Endodermal cell (in vitro differentiated cells): ENCODE measurements around the gene RFTN1. TPM values are rescaled to one million over a fixed set of nuclear protein-coding genes. Genes with fewer than 3 reads are reported as not detected.

Experiments used
- DNase-seq: peaks from one replicate; pipeline ENCODE4 v3.0.0-alpha.2; 2017
- H3K27ac ChIP-seq: 2 replicates; pipeline ENCODE4 v1.5.1; 2013; ENCODE audit warnings: mild to moderate bottlenecking, low read depth, low read length, moderate library complexity
- H3K27me3 ChIP-seq: 2 replicates; pipeline ENCODE4 v1.6.1; 2013; ENCODE audit warnings: mild to moderate bottlenecking, low read length, moderate library complexity; ENCODE audit not compliant: insufficient read depth, control insufficient read depth, poor library complexity, severe bottlenecking
- H3K36me3 ChIP-seq: 2 replicates; pipeline ENCODE4 v1.7.0; 2013; ENCODE audit warnings: mild to moderate bottlenecking, low read length, moderate library complexity; ENCODE audit not compliant: control insufficient read depth, insufficient read depth
- H3K4me1 ChIP-seq: one replicate; pipeline ENCODE4 v1.7.0; 2013; ENCODE audit warnings: low read length; ENCODE audit not compliant: control insufficient read depth, insufficient read depth
- H3K4me3 ChIP-seq: 2 replicates; pipeline ENCODE4 v1.5.1; 2013; ENCODE audit warnings: mild to moderate bottlenecking, low read length, moderate library complexity
- H3K9ac ChIP-seq: 2 replicates; pipeline ENCODE4 v1.6.1; 2013; ENCODE audit warnings: mild to moderate bottlenecking, low read length, moderate library complexity; ENCODE audit not compliant: poor library complexity, severe bottlenecking; ENCODE audit errors: extremely low read depth
- H3K9me3 ChIP-seq: 2 replicates; pipeline ENCODE4 v1.6.1; 2013; ENCODE audit warnings: mild to moderate bottlenecking, low read length, moderate library complexity; ENCODE audit not compliant: control insufficient read depth
- H3K27ac Mint-ChIP-seq: 2 replicates; pipeline ENCODE4 v1.8.0; 2020; ENCODE audit warnings: mixed read lengths
- H3K27me3 Mint-ChIP-seq: 2 replicates; pipeline ENCODE4 v1.8.0; 2021; ENCODE audit warnings: mild to moderate bottlenecking, mixed read lengths; ENCODE audit not compliant: insufficient read depth
- H3K36me3 Mint-ChIP-seq: 2 replicates; pipeline ENCODE4 v1.8.0; 2020; ENCODE audit warnings: low read depth, mixed read lengths
- H3K4me1 Mint-ChIP-seq: 2 replicates; pipeline ENCODE4 v1.8.0; 2020; ENCODE audit warnings: mixed read lengths
- H3K4me3 Mint-ChIP-seq: 2 replicates; pipeline ENCODE4 v1.8.0; 2020; ENCODE audit warnings: mild to moderate bottlenecking, moderate library complexity, mixed read lengths
- H3K9me3 Mint-ChIP-seq: 2 replicates; pipeline ENCODE4 v1.8.0; 2020; ENCODE audit warnings: mild to moderate bottlenecking, mixed read lengths
- whole genome bisulfite sequencing, 2 experiments: methylation state at CpG; one replicate each; pipeline versions ENCODE4 v1.1.5 to v1.1.7; 2013; ENCODE audit warnings: missing lambda C conversion rate in 2 of 2, mixed read lengths in 1 of 2; ENCODE audit not compliant: insufficient coverage in 1 of 2, insufficient read length in 1 of 2; 5-methylcytosine and 5-hydroxymethylcytosine counted together
- total RNA-seq, 2 donors: library from RNA; stranded (reverse); fragmentation: NEBNext Ultra II Directional in 1 of 2; extraction: Animal tissue kit (Norgen Biotek cat#: 25700) in 1 of 2; gene quantifications; 2 replicates in 1 of 2; 3 replicates in 1 of 2; pipeline ENCODE4 v1.2.1, GENCODE V29; 2021
- TF ChIP-seq, protein P1 (sequence below): fragments of 200-600 bp; sonication (generic); conservative IDR thresholded peaks from 2 replicates; pipeline ENCODE4 v1.5.0; 2021; ENCODE audit warnings: antibody characterized with exemption, mild to moderate bottlenecking

RFTN1 gene
- total RNA-seq, 2 donors from 2014 or later: 0.80 to 1.1 TPM

DNA sequence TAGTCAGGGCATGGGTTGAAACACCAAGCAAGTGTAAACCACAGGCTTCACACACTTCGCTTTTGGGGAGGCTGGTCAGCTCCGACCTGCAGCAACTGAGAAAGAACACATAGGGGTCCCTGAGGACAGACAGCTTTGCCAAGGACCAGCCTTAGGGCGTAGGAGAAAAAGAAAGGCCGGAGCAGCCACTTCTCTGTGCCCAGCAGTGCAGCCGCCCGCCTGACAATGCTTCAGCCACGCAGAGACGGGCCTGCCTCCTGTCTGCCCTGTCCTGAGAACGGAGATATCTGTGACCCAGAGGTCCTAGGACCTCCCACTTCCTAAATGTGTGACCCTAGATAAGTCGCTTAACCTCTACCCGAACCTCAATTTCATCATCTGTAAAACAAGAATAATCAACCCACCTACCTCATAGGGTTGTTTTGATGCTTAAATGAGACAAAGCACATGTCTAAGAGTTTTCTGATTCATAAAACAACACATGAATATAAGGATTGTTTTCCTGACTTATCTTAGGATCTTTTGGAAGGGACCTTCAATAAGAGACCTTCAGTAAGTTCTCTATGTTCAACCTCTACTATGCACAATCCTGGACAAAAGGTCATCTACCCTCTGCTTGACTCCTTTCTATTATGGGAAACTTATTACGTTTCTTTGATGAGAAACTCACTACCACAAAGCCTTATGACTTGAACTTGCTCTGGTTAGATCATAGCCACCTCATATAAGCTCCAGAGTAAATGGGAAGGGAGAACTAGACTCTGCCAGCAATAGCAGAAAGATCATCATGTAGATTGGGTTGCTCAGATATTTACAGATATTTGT is 32.9 kb upstream of the RFTN1 start:
- DNase-seq: no peak
- Mint-ChIP-seq H3K9me3 (no peaks in the 10 kb centered on the region), H3K36me3 (no peaks in the 10 kb centered on the region), H3K4me1 (peaks cover 6% of the 10 kb centered on the region), H3K4me3 (no peak overlapping the region), H3K27me3 (no peaks in the 10 kb centered on the region), H3K27ac (no peak overlapping the region)
- Histone ChIP-seq H3K9me3 (no peaks in the 10 kb centered on the region), H3K4me3 (no peak overlapping the region), H3K9ac (no peak overlapping the region), H3K36me3 (no peaks in the 10 kb centered on the region), H3K27me3 (no peaks in the 10 kb centered on the region), H3K27ac (no peak overlapping the region), H3K4me1 (no peaks in the 10 kb centered on the region)
- WGBS, 2 experiments: 89 to 91% methylated on average over 9 to 12 of the region's 12 CpGs
- TF ChIP-seq, protein P1, sequence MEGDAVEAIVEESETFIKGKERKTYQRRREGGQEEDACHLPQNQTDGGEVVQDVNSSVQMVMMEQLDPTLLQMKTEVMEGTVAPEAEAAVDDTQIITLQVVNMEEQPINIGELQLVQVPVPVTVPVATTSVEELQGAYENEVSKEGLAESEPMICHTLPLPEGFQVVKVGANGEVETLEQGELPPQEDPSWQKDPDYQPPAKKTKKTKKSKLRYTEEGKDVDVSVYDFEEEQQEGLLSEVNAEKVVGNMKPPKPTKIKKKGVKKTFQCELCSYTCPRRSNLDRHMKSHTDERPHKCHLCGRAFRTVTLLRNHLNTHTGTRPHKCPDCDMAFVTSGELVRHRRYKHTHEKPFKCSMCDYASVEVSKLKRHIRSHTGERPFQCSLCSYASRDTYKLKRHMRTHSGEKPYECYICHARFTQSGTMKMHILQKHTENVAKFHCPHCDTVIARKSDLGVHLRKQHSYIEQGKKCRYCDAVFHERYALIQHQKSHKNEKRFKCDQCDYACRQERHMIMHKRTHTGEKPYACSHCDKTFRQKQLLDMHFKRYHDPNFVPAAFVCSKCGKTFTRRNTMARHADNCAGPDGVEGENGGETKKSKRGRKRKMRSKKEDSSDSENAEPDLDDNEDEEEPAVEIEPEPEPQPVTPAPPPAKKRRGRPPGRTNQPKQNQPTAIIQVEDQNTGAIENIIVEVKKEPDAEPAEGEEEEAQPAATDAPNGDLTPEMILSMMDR: no peak

DNA sequence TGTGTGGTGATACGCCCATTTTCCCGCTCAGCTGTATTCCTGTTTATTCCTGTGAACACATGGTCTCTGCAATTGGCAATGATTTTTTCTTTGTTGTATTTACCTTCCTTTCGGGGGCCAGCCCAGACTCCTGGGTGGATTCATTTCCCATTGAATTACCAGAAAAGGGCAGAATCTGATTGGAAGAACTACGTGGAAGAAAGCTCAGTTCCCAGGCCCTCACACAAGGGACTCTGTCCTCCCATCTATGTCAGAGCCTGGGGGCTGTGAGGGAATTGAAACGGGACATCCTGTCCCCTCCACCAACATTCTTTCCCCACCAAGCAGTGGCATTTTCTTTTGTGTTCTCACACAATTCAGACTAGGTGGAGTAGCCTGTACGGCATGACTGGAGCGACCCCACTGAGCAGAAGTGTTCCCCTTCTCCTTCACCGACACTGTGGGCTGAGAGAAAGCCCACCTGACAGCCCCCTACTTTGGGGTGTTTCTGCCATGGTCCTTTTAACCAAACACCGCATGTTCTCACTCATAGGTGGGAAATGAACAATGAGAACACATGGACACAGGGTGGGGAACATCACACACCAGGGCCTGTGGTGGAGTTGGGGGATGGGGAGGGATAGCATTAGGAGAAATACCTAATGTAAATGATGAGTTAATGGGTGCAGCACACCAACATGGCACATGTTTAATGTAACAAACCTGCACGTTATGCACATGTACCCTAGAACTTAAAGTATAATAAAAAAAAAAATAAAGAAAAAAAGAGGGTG is 32.1 kb upstream of the RFTN1 start:
- H3K4me1 ChIP-seq: no peaks in the 10 kb centered on the region
- H3K36me3 ChIP-seq: no peaks in the 10 kb centered on the region
- Mint-ChIP-seq H3K27me3 (no peaks in the 10 kb centered on the region), H3K9me3 (no peaks in the 10 kb centered on the region), H3K4me1 (peaks cover 5% of the 10 kb centered on the region), H3K36me3 (no peaks in the 10 kb centered on the region), H3K4me3 (no peak overlapping the region), H3K27ac (no peak overlapping the region)
- no peaks in the 10 kb centered on the region for H3K9me3 ChIP-seq
- whole genome bisulfite sequencing, 2 experiments: 88 to 94% methylated on average over 8 to 9 of the region's 10 CpGs
- no peak for DNase-seq
- no peak overlapping the region for H3K4me3 ChIP-seq
- H3K9ac ChIP-seq: no peak overlapping the region
- no peaks in the 10 kb centered on the region for H3K27me3 ChIP-seq
- TF ChIP-seq, protein P1: no peak
- H3K27ac ChIP-seq: no peak overlapping the region

DNA sequence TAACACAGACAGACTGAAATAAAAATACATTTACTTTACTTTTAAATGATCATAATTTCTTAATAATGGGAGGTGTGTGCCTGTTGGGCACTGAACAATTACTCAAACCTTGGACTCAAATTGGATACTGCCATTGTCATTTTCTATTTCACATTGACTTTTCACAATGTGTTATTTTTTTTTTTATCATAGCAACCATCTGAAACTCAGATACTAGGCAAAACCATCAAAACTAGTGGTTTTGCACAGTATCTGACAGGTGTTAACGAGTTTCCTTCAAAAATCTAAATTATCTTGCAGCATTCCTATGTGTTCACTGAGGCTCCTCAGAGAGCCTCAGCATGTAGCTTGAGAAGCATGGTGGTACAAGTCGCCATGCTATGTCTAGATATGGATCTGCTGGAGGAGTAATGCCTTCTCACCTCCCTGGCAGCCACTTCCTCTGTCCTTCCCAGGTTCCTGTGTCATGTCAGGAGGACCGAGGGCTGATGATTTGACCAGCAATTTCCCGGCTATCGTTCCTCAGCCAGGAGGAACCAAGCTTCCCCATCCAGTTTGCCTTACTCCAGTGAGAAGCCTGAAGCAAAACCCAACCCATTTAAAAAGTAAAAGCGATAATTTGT is 29.9 kb upstream of the RFTN1 start:
- Histone ChIP-seq H3K4me3 (no peak overlapping the region), H3K4me1 (no peaks in the 10 kb centered on the region), H3K9ac (no peak overlapping the region), H3K9me3 (no peaks in the 10 kb centered on the region), H3K36me3 (no peaks in the 10 kb centered on the region), H3K27ac (no peak overlapping the region), H3K27me3 (no peaks in the 10 kb centered on the region)
- TF ChIP-seq, protein P1: no peak
- 86 to 96% methylated on average over 4 to 6 of the region's 6 CpGs for WGBS, 2 experiments
- H3K27ac Mint-ChIP-seq: no peak overlapping the region
- H3K4me1 Mint-ChIP-seq: no peaks in the 10 kb centered on the region
- peaks cover 2% of the 10 kb centered on the region for H3K27me3 Mint-ChIP-seq
- no peak overlapping the region for H3K4me3 Mint-ChIP-seq
- H3K36me3 Mint-ChIP-seq: no peaks in the 10 kb centered on the region
- no peak for DNase-seq
- no peaks in the 10 kb centered on the region for H3K9me3 Mint-ChIP-seq
